Type B pancreatic cell (in vitro differentiated cells): Measurements from ENCODE around the gene IGFBP6. TPM values are rescaled to one million over a fixed set of nuclear protein-coding genes. Genes with fewer than 3 reads are reported as not detected.

Source experiments
- DNase-seq: peaks from one replicate; pipeline ENCODE4 v3.0.0; 2021; ENCODE audit warnings: mixed read lengths; ENCODE audit not compliant: unreplicated experiment; ENCODE audit errors: extremely low spot score
- H3K27ac Mint-ChIP-seq: 2 replicates; pipeline ENCODE4 v1.8.0; 2021; ENCODE audit warnings: mild to moderate bottlenecking, mixed read lengths
- H3K27me3 Mint-ChIP-seq: 2 replicates; pipeline ENCODE4 v1.8.0; 2021; ENCODE audit warnings: mixed read lengths
- H3K36me3 Mint-ChIP-seq: 2 replicates; pipeline ENCODE4 v1.8.0; 2021; ENCODE audit warnings: mixed read lengths
- H3K4me1 Mint-ChIP-seq: one replicate; pipeline ENCODE4 v1.8.0; 2021; ENCODE audit warnings: mixed read lengths; ENCODE audit not compliant: unreplicated experiment
- H3K4me3 Mint-ChIP-seq: 2 replicates; pipeline ENCODE4 v1.8.0; 2021; ENCODE audit warnings: mild to moderate bottlenecking, mixed read lengths
- H3K9me3 Mint-ChIP-seq: 2 replicates; pipeline ENCODE4 v1.8.0; 2021; ENCODE audit warnings: mixed read lengths
- total RNA-seq: library from RNA; stranded (reverse); gene quantifications from 2 replicates; pipeline ENCODE4 v1.2.1, GENCODE V29; 2021; ENCODE audit warnings: low replicate concordance
- TF ChIP-seq, protein P1 (sequence below): fragments of 200-600 bp; sonication (generic); conservative IDR thresholded peaks from 2 replicates; pipeline ENCODE4 v1.5.0; 2021; ENCODE audit warnings: antibody characterized with exemption, mild to moderate bottlenecking

IGFBP6 gene
- total RNA-seq, 1 donor from 2014 or later: 25.1 TPM

DNA sequence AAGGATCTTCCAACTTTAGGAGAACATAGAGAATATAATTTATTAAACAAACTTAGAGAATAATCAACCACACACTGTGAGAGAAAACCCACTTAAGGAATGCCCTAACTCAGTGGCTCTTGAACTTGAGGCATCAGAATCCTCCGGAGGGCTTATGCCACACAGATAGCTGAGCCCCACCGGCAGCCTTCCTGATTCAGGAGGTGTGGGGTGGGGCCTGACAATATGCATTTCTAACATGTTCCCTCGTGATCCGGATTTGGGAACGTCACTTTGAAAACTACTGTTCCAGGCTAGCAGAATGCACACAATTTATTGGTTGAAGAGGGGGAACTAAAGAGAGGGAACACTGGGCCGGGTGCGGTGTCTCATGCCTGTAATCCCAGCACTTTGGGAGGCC, 3.8 kb downstream of the IGFBP6 start:
- no peak for DNase-seq
- H3K4me1 Mint-ChIP-seq: peaks cover 29% of the 10 kb centered on the region
- TF ChIP-seq, protein P1, sequence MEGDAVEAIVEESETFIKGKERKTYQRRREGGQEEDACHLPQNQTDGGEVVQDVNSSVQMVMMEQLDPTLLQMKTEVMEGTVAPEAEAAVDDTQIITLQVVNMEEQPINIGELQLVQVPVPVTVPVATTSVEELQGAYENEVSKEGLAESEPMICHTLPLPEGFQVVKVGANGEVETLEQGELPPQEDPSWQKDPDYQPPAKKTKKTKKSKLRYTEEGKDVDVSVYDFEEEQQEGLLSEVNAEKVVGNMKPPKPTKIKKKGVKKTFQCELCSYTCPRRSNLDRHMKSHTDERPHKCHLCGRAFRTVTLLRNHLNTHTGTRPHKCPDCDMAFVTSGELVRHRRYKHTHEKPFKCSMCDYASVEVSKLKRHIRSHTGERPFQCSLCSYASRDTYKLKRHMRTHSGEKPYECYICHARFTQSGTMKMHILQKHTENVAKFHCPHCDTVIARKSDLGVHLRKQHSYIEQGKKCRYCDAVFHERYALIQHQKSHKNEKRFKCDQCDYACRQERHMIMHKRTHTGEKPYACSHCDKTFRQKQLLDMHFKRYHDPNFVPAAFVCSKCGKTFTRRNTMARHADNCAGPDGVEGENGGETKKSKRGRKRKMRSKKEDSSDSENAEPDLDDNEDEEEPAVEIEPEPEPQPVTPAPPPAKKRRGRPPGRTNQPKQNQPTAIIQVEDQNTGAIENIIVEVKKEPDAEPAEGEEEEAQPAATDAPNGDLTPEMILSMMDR: no peak
- H3K9me3 Mint-ChIP-seq: no peaks in the 10 kb centered on the region
- H3K27me3 Mint-ChIP-seq: peaks cover 24% of the 10 kb centered on the region
- no peak overlapping the region for H3K4me3 Mint-ChIP-seq
- no peak overlapping the region for H3K27ac Mint-ChIP-seq
- no peaks in the 10 kb centered on the region for H3K36me3 Mint-ChIP-seq

DNA sequence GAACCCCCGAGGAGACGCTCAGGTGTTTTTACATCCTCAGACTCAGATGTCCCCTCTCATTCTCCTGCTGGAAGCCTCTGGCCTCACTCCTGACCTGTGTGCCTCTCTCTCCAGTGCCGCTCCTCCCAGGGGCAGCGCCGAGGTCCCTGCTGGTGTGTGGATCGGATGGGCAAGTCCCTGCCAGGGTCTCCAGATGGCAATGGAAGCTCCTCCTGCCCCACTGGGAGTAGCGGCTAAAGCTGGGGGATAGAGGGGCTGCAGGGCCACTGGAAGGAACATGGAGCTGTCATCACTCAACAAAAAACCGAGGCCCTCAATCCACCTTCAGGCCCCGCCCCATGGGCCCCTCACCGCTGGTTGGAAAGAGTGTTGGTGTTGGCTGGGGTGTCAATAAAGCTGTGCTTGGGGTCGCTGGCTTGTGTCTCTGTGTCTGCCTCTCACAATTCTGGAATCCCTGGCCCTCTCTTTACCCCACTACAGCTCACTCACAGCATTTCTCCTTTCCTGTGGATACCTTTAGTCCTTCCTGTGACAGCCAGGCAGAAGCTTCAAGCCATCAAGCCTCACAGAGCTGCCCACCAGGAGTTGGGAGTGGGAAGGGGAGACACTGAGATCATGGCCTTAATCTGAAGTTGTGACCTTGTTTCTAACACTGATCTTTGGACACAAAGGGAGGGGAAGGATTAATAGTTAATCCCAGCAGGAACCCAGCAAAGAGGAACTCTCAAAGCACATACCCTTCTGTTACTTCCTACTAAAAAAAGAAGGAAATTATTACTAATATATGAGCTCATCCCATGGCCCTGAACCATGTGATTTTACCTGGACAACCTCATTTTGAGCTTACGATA, 4.7 kb downstream of the IGFBP6 start:
- no peak for DNase-seq
- H3K9me3 Mint-ChIP-seq: no peaks in the 10 kb centered on the region
- TF ChIP-seq, protein P1: no peak
- peak overlapping the region; percentile 73 for H3K27ac Mint-ChIP-seq
- H3K36me3 Mint-ChIP-seq: no peaks in the 10 kb centered on the region
- H3K4me3 Mint-ChIP-seq: peak overlapping the region; percentile 8
- H3K27me3 Mint-ChIP-seq: peaks cover 16% of the 10 kb centered on the region
- peaks cover 21% of the 10 kb centered on the region for H3K4me1 Mint-ChIP-seq

DNA sequence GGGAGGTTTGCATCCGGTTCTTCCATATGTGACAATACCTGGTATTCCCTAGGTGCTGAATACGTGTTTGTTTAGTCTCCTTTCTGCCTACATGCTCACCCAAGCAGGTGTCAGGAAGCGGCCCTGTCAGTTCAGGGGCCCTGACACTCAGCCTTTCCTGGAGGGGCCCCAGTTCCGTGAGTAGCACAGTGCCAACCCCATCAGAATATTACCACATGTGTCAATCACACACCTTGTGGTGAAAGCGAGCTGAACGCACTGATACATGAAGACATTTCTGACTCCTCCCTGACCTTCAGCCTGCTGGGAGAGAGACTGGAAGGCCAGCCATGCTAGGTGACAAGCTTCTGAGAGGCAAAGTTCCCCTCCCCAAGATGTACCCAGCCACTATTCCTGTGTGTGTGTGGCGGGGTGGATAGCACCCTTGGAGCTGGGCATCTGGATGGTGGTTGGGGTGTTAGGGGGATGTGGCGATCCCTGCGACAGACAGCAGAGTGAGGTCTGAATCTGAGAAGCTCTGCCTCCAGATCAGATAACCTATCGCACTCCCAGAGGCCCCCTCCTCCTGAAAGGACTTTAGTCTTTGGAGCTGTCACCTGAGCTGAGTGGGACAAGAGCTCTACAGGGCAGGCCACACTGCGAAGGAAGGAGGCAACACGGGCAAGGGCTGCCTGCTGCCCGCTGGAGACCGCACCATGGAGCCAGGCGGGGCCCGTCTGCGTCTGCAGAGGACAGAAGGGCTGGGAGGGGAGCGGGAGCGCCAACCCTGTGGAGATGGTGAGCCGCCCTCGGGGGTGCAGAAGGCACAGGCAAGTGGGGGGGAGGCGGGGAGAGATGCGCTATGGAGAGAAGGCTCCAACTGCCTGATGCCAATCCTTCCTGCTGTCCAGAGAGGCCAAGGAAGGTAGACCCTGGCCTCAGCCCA, 5.7 kb downstream of the IGFBP6 start, which contains the start of gene SOAT2:
SOAT2 (plus strand) TSS at position 604 of the 925 bp plus-strand sequence; CDS start at position 696, 92 bp downstream.
- peaks cover 18% of the 10 kb centered on the region for H3K4me1 Mint-ChIP-seq
- no peaks in the 10 kb centered on the region for H3K36me3 Mint-ChIP-seq
- peak within 1 kb of the TSS; percentile 8 for H3K4me3 Mint-ChIP-seq

DNA sequence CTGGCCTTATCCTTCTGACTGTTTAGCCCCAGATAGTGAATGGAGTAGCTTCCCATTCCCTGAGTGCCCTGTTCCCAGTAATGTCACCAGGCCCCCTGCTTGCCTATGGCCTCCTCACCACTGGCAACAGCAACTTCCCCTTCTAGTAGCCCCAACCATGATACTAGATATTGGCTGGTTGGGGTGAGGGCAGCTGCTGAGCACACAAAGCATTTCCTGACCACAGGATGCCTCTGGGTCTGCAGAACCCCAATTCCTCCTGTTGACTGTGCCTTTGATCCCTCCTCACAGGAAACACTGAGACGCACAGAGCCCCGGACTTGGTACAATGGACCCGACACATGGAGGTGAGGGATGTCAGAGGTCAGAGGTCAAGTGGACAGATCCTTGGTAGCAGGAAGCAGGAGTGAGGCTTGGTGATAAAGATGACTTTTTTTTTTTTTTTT, 6.4 kb downstream of the IGFBP6 start:
- TF ChIP-seq, protein P1: no peak
- H3K27me3 Mint-ChIP-seq: peaks cover 6% of the 10 kb centered on the region
- no peak overlapping the region for H3K4me3 Mint-ChIP-seq
- H3K4me1 Mint-ChIP-seq: peaks cover 10% of the 10 kb centered on the region
- no peak for DNase-seq
- H3K27ac Mint-ChIP-seq: no peak overlapping the region
- H3K9me3 Mint-ChIP-seq: no peaks in the 10 kb centered on the region
- no peaks in the 10 kb centered on the region for H3K36me3 Mint-ChIP-seq

More for the DNA sequence above, 5.7 kb downstream of the IGFBP6 start, which contains the start of gene SOAT2:
- Mint-ChIP-seq H3K27me3 (peaks cover 13% of the 10 kb centered on the region), H3K9me3 (no peaks in the 10 kb centered on the region), H3K27ac (peak within 1 kb of the TSS; percentile 73)
- DNase-seq: no peak
- TF ChIP-seq, protein P1: no peak

DNA sequence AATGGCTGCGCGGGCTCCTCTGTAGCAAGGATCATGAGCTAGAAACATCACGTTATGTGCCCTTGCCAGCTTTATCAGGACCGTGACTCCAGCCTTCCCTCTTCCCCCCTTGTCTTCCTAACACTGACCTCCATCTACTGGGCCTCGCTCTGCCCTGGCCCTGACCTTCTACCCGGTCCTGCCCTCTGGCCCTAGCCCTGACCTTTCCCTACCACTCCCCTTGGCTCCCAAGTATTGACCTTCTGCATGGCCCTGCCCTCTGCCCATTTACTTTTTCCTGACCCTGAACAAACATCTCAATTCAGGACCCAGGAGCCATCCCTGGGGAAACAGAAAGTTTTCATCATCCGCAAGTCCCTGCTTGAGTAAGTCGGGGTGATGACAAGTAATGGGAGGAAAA, 7.8 kb downstream of the IGFBP6 start:
- Mint-ChIP-seq H3K27ac (no peak overlapping the region), H3K4me3 (no peak overlapping the region), H3K4me1 (peaks cover 4% of the 10 kb centered on the region), H3K36me3 (no peaks in the 10 kb centered on the region), H3K27me3 (no peaks in the 10 kb centered on the region), H3K9me3 (no peaks in the 10 kb centered on the region)
- no peak for DNase-seq
- TF ChIP-seq, protein P1: no peak
